GM12878 (cell line): ENCODE data around the gene XPNPEP1. TPM values are rescaled to one million over a fixed set of nuclear protein-coding genes. Genes with fewer than 3 reads are reported as not detected.

Source experiments
- ATAC-seq: fragments of 200-7000 bp; cut with Tn5 transposase; 3 replicates; pipeline ENCODE4 v1.9.1; 2020; ENCODE audit warnings: mild to moderate bottlenecking, moderate library complexity
- BruUV-seq: library from RNA; stranded (reverse); fragments of 400-500 nt; replicated peaks from 2 replicates; lab custom pipeline; 2021; lab: Mats Ljungman, UMichigan
- CTCF ChIA-PET: fragments of 300-600 bp; sonication (Branson Sonifier 250); formaldehyde crosslinking; extraction: SDS; loops from one replicate; lab custom pipeline; 2021; ENCODE audit warnings: inconsistent platforms; lab: Yijun Ruan, JAX
- POLR2A ChIA-PET: fragments of 350-600 bp; formaldehyde crosslinking; extraction: SDS; loops from one replicate; lab custom pipeline; 2021; ENCODE audit warnings: inconsistent platforms; lab: Charles Lee
- RAD21 ChIA-PET: fragments of 300-600 bp; sonication (Branson Sonifier 250); formaldehyde crosslinking; loops from one replicate; lab custom pipeline; 2023; ENCODE audit warnings: antibody characterized with exemption; ENCODE audit not compliant: unreplicated experiment; lab: Charles Lee
- SMC1A ChIA-PET: fragments of 300-600 bp; sonication (Branson Sonifier 250); formaldehyde crosslinking; loops from one replicate; lab custom pipeline; 2023; ENCODE audit not compliant: unreplicated experiment, uncharacterized antibody; lab: Charles Lee
- DNase-seq: peaks from one replicate; pipeline ENCODE4 v3.0.0-alpha.2; 2011; ENCODE audit warnings: low read depth, low spot score
- FAIRE-seq: peaks from 3 replicates; lab custom pipeline; 2011; peaks lifted over from hg19 to GRCh38; lab: Jason Lieb, UNC
- H2AFZ ChIP-seq: 2 replicates; pipeline ENCODE4 v1.6.0; 2011; ENCODE audit warnings: low read depth, low read length, control low read depth; ENCODE audit not compliant: control insufficient read depth
- H3K27ac ChIP-seq: 2 replicates; pipeline ENCODE4 v1.5.1; 2011; ENCODE audit warnings: control low read depth; ENCODE audit not compliant: control insufficient read depth, insufficient read depth
- H3K27me3 ChIP-seq, 2 experiments: replicated peaks in 1 of 2; 2 replicates each; pipeline versions ENCODE4 v1.6.0 to v1.6.1; 2011; ENCODE audit warnings: low read length in 1 of 2; ENCODE audit not compliant: control insufficient read depth in 2 of 2, insufficient read depth in 2 of 2
- H3K36me3 ChIP-seq, 2 experiments: 2 replicates each; pipeline ENCODE4 v1.5.1; 2011; ENCODE audit warnings: low read length in 1 of 2; ENCODE audit not compliant: control insufficient read depth in 2 of 2, insufficient read depth in 2 of 2
- H3K4me1 ChIP-seq: 2 replicates; pipeline ENCODE4 v1.6.1; 2011; ENCODE audit warnings: mild to moderate bottlenecking, low read length, moderate library complexity, mixed read lengths; ENCODE audit not compliant: control insufficient read depth, insufficient read depth
- H3K4me2 ChIP-seq: 2 replicates; pipeline ENCODE4 v1.6.0; 2011; ENCODE audit warnings: control low read depth; ENCODE audit not compliant: control insufficient read depth, insufficient read depth
- H3K4me3 ChIP-seq: fragments of 200-600 bp; sonication (generic); 2 replicates; pipeline ENCODE4 v1.5.1; 2016
- H3K79me2 ChIP-seq: 2 replicates; pipeline ENCODE4 v1.6.0; 2011; ENCODE audit warnings: low read length; ENCODE audit not compliant: control insufficient read depth, insufficient read depth
- H3K9ac ChIP-seq: 2 replicates; pipeline ENCODE4 v1.8.0; 2011; ENCODE audit warnings: low read length, control low read depth, mixed read lengths; ENCODE audit not compliant: control insufficient read depth, insufficient read depth
- H3K9me3 ChIP-seq: replicated peaks from 3 replicates; pipeline ENCODE4 v1.5.1; 2011; ENCODE audit warnings: mild to moderate bottlenecking, low read length; ENCODE audit not compliant: control insufficient read depth, insufficient read depth
- H4K20me1 ChIP-seq: 2 replicates; pipeline ENCODE4 v1.6.0; 2011; ENCODE audit not compliant: control insufficient read depth, insufficient read depth
- BRCA1 ChIP-seq: IDR thresholded peaks from 2 replicates; pipeline ENCODE4 v1.6.1; 2011; ENCODE audit warnings: low read depth, low read length, improper control_type of control experiment
- ETV6 ChIP-seq, 2 experiments: fragments of 450-650 bp in 1 of 2; IDR thresholded peaks in 1 of 2; conservative IDR thresholded peaks in 1 of 2; 2 replicates each; pipeline ENCODE4 v1.6.1; 2014; ENCODE audit warnings: antibody characterized with exemption in 1 of 2, borderline replicate concordance in 1 of 2, low read depth in 1 of 2, mild to moderate bottlenecking in 1 of 2, moderate library complexity in 1 of 2
- EZH2 ChIP-seq: IDR thresholded peaks from 2 replicates; pipeline ENCODE4 v1.6.1; 2012; ENCODE audit warnings: low read depth, mild to moderate bottlenecking, control low read depth, inconsistent platforms, low read length, borderline replicate concordance; ENCODE audit not compliant: control insufficient read depth
- PRDM15 ChIP-seq: fragments of 450-650 bp; formaldehyde crosslinking; IDR thresholded peaks from 2 replicates; pipeline ENCODE4 v1.4.0; 2020; ENCODE audit warnings: mild to moderate bottlenecking, moderate library complexity
- WGBS: methylation state at CpG from one replicate; pipeline ENCODE4 v1.1.6; 2016; ENCODE audit warnings: low lambda C conversion rate; ENCODE audit not compliant: insufficient replicate concordance, insufficient coverage; ENCODE audit errors: missing lambda C conversion rate; 5-methylcytosine and 5-hydroxymethylcytosine counted together
- in situ Hi-C: fragments of 300-500 bp; cut with MboI; formaldehyde crosslinking; loops from 9 replicates; pipeline ENCODE4 v1.14.3; 2018; ENCODE audit warnings: mixed read lengths
- intact Hi-C: fragments of 100-400 bp; cut with micrococcal nuclease; formaldehyde crosslinking; loops from one replicate; pipeline ENCODE4 v1.14.2; 2022; ENCODE audit not compliant: unreplicated experiment
- polyA plus RNA-seq, 11 experiments: library from polyadenylated mRNA; depleted of rRNA in 4 of 11; unstranded in 6 of 11; stranded (reverse) in 5 of 11; fragments of >200 nt; fragmentation: Nextera tagmentation in 4 of 11; fragmentation: Illumina TruSeq in 1 of 11; extraction: Ambion mirVana in 4 of 11; extraction: Trizol in 1 of 11; gene quantifications; 1 replicate in 1 of 11; 2 replicates in 10 of 11; pipeline versions ENCODE4 v1.2.1 to v1.2.3, GENCODE V29; 2011 to 2016; ENCODE audit warnings: inconsistent platforms in 2 of 11, missing spikeins in 2 of 11, low read depth in 1 of 11
- total RNA-seq, 4 experiments: library from RNA; depleted of rRNA in 3 of 4; stranded (reverse); fragments of >200 nt in 3 of 4; fragmentation: Illumina TruSeq in 1 of 4; extraction: Trizol in 1 of 4; gene quantifications; 2 replicates each; pipeline versions ENCODE4 v1.2.1 to v1.2.3, GENCODE V29; 2013 to 2021
- TF ChIP-seq, protein P1 (sequence below): IDR thresholded peaks from 2 replicates; pipeline ENCODE4 v1.6.1; 2011; ENCODE audit warnings: borderline replicate concordance, low read depth, mild to moderate bottlenecking, moderate library complexity, low read length; ENCODE audit not compliant: insufficient read depth, poor library complexity, severe bottlenecking

Gene XPNPEP1
- total and polyA plus RNA-seq, 10 of the 15 experiments (the other 5 are each of a cell fraction or from before 2014, with no cell fraction given), result 22.7 to 108 (median 43.5) TPM

- Histone ChIP-seq H3K9ac (no peak overlapping the region), H2AFZ (no peak overlapping the region), H3K4me2 (no peak overlapping the region), H3K27ac (no peak overlapping the region), H3K36me3 (peaks cover 0 to 15% of the 10 kb centered on the region in 2 experiments; a peak in 3 of 4 replicates), H3K4me1 (no peaks in the 10 kb centered on the region)
- RAD21 ChIA-PET, result no interaction called here
- no peak for FAIRE-seq
- BruUV-seq, result no TSS peak
- no peak for TF ChIP-seq PRDM15
- no peak for TF ChIP-seq ETV6 (conservative IDR thresholded peaks at IDR 0.05 in 1 of 2, IDR thresholded peaks at IDR 0.05 in 1 of 2; ENCODE audit: borderline replicate concordance in 1 of 2, low read depth in 1 of 2)
- no peak for TF ChIP-seq BRCA1
- TF ChIP-seq, protein P1, sequence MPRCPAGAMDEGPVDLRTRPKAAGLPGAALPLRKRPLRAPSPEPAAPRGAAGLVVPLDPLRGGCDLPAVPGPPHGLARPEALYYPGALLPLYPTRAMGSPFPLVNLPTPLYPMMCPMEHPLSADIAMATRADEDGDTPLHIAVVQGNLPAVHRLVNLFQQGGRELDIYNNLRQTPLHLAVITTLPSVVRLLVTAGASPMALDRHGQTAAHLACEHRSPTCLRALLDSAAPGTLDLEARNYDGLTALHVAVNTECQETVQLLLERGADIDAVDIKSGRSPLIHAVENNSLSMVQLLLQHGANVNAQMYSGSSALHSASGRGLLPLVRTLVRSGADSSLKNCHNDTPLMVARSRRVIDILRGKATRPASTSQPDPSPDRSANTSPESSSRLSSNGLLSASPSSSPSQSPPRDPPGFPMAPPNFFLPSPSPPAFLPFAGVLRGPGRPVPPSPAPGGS, result no peak
- no peak for TF ChIP-seq EZH2
- TF ChIP-seq, all 136 proteins: peak for 0
- intact Hi-C loops, result no loop called here
- Histone ChIP-seq H3K27me3 (no peaks in the 10 kb centered on the region), H3K4me3 (no peak overlapping the region), H3K9me3 (no peaks in the 10 kb centered on the region; the same call in 2 of the 3 replicates), H3K79me2 (no peaks in the 10 kb centered on the region), H4K20me1 (no peaks in the 10 kb centered on the region)
- 93% methylated on average over 2 of the region's 2 CpGs for WGBS
- in situ Hi-C loops, result no loop called here
- POLR2A ChIA-PET, result no interaction called here
- DNase-seq, result no peak
- SMC1A ChIA-PET, result no interaction called here
- no peak for ATAC-seq
- CTCF ChIA-PET, result interaction anchor here (1.1 to 2.3 kb wide), 2 partner anchors 9 to 11 kb away, joined by 4 to 13 read pairs; no protein-coding TSS in a partner anchor
Observed at GRCh38 chr10:109863775-109864174, 59.5 kb downstream of the XPNPEP1 start.
